Thyroid gland (tissue), 4 donors: ENCODE measurements around the gene CTAGE1. TPM values are rescaled to one million over a fixed set of nuclear protein-coding genes. Genes with fewer than 3 reads are reported as not detected.

Experiments
- DNase-seq, 2 donors: peaks; one replicate each; pipeline ENCODE4 v3.0.0-alpha.2; 2019
- H3K27ac ChIP-seq, 3 donors: fragments of 200-600 bp; sonication (generic); 1 replicate in 2 of 3; 2 replicates in 1 of 3; pipeline ENCODE4 v1.5.1; 2016 to 2019; ENCODE audit warnings: mild to moderate bottlenecking in 1 of 3, moderate library complexity in 1 of 3
- H3K27me3 ChIP-seq: fragments of 200-600 bp; sonication (generic); one replicate; pipeline ENCODE4 v1.5.1; 2019
- H3K36me3 ChIP-seq, 2 donors: fragments of 200-600 bp; sonication (generic); one replicate each; pipeline ENCODE4 v1.5.1; 2016 to 2019
- H3K4me1 ChIP-seq, 2 donors: fragments of 200-600 bp; sonication (generic); one replicate each; pipeline ENCODE4 v1.5.1; 2017 to 2019
- H3K4me3 ChIP-seq, 3 donors: fragments of 200-600 bp; sonication (generic); replicated peaks in 1 of 3; 1 replicate in 2 of 3; 2 replicates in 1 of 3; pipeline ENCODE4 v1.5.1; 2016; ENCODE audit warnings: mild to moderate bottlenecking in 1 of 3
- H3K9me3 ChIP-seq: fragments of 200-600 bp; sonication (generic); one replicate; pipeline ENCODE4 v1.5.1; 2017
- POLR2A ChIP-seq, 2 donors: fragments of 450-650 bp; IDR thresholded peaks; one replicate each; pipeline ENCODE4 v1.6.1; 2017; ENCODE audit warnings: antibody characterized with exemption in 2 of 2, mild to moderate bottlenecking in 2 of 2, moderate library complexity in 1 of 2
- WGBS, 2 donors: methylation state at CpG; one replicate each; pipeline ENCODE4 v1.1.5; 2017; 5-methylcytosine and 5-hydroxymethylcytosine counted together
- intact Hi-C: fragments of 100-400 bp; cut with DNase I; formaldehyde crosslinking; loops from one replicate; pipeline ENCODE4 v1.15.1; 2023
- total RNA-seq, 4 donors: library from RNA; depleted of rRNA; stranded (reverse); fragments of >200 nt; gene quantifications; one replicate each; pipeline ENCODE4 v1.2.3, GENCODE V29; 2016
- TF ChIP-seq, protein P1 (sequence below), 6 experiments: fragments of 200-600 bp in 3 of 6; fragments of 450-650 bp in 3 of 6; sonication (generic) in 3 of 6; IDR thresholded peaks; one replicate each; pipeline ENCODE4 v1.5.1; 2016 to 2019; ENCODE audit warnings: antibody characterized with exemption in 6 of 6, mild to moderate bottlenecking in 2 of 6, inconsistent platforms in 1 of 6, moderate library complexity in 1 of 6

The CTAGE1 gene
- total RNA-seq, 4 donors from 2014 or later: not detected

DNA sequence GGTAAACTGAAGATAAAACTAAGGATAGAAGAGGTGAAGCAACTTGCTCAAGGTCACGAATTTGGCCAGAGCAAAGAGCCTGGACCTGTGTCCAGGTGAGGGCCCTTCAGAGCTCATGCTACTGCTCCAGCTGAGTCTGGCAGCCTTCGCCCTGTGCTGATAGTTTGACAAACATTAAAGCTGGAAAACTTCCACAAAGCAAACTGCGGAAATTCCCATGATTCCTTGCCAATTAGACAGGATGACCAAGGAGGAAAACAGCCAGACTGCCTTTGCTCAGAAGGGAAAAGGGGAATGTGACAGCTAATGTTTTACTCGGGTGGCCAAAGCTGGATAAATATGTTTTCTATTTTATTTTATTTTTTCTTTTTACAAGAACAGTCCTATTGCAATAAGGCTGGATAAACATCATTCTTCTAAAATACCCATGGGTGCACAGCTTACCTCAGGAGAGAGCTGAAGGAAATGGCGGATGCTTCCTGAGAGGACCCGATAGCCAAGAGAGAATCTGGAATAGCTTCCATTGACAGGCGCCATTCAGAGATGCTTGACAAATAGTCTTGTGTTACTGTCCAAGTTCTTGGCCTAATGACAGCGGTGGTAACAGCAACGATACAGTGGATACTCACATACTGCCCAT lies 5.3 kb upstream of the CTAGE1 start:
- Histone ChIP-seq H3K36me3 (no peaks in the 10 kb centered on the region), H3K27me3 (no peaks in the 10 kb centered on the region), H3K4me1 (peaks cover 10 to 12% of the 10 kb centered on the region in 2 donors), H3K9me3 (no peaks in the 10 kb centered on the region), H3K27ac (peak overlapping the region; percentile 20 to 36 (median 24)), H3K4me3 (no peak overlapping the region)
- DNase-seq: peak; percentile 71 to 80
- intact Hi-C loops: no loop called here
- no peak for TF ChIP-seq POLR2A (IDR thresholded peaks at IDR 0.05)
- TF ChIP-seq, protein P1, sequence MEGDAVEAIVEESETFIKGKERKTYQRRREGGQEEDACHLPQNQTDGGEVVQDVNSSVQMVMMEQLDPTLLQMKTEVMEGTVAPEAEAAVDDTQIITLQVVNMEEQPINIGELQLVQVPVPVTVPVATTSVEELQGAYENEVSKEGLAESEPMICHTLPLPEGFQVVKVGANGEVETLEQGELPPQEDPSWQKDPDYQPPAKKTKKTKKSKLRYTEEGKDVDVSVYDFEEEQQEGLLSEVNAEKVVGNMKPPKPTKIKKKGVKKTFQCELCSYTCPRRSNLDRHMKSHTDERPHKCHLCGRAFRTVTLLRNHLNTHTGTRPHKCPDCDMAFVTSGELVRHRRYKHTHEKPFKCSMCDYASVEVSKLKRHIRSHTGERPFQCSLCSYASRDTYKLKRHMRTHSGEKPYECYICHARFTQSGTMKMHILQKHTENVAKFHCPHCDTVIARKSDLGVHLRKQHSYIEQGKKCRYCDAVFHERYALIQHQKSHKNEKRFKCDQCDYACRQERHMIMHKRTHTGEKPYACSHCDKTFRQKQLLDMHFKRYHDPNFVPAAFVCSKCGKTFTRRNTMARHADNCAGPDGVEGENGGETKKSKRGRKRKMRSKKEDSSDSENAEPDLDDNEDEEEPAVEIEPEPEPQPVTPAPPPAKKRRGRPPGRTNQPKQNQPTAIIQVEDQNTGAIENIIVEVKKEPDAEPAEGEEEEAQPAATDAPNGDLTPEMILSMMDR (IDR thresholded peaks at IDR 0.05): no peak
- 44 to 51% methylated on average over 9 of the region's 9 CpGs for WGBS, 2 donors

DNA sequence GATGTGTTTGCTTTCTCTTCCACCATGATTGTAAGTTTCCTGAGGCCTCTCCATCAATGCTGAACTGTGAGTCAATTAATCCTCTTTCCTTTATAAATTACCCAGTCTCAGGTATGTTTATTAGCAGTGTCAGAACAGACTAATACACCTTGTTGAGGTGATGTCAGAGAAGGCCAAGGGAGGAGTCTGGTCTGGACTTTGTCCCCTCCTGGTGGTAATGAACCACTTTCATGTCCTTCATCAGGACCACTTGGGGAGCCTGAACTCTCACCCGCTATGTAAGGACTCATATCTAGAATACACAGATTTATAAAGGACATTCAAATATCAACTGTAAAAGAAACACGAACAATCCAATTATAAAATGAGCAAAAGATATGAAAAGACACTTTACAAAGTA lies 2.9 kb upstream of the CTAGE1 start:
- intact Hi-C loops: no loop called here
- H3K4me1 ChIP-seq: peaks cover 10 to 12% of the 10 kb centered on the region in 2 donors
- no peak for TF ChIP-seq POLR2A (IDR thresholded peaks at IDR 0.05)
- TF ChIP-seq, protein P1 (IDR thresholded peaks at IDR 0.05): no peak
- H3K4me3 ChIP-seq: no peak overlapping the region
- no peaks in the 10 kb centered on the region for H3K36me3 ChIP-seq
- WGBS, 2 donors: 94 to 98% methylated on average over 2 of the region's 2 CpGs
- H3K27ac ChIP-seq: no peak overlapping the region
- no peaks in the 10 kb centered on the region for H3K9me3 ChIP-seq
- no peak for DNase-seq
- no peaks in the 10 kb centered on the region for H3K27me3 ChIP-seq

DNA sequence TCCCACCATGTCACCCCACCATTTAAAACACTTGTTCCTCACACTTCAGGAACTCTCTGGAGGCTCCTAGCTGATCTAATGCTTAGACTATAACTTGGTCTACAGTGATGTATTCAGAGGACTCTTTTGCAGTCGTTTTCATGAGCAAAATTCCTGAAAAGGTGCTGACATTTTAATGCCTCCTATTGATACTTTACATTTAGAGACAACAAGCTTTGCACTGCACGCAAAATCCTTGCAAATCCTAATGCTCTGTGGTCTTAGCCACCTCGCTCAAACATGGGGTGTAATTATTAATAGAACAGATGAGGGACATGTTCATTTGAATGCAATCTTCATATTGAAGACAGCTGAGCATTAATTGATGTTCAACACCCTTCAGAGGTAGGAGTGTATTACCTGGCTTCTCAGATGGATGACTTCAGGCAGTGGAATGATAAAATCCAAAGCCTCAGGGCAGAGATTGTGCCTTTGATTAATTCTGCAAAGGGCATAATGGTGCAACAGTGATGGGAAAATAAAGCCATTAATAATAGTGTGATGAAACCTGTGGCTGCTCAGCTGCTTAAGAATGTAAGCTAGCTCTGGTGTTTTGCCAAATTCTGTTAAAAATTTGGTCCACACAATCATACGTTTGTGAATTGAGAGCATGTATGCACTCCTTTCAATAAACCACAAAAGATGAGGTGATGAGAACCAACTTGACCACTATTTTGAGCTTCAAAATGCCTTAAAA lies 5.4 kb downstream of the CTAGE1 start:
- TF ChIP-seq, protein P1 (IDR thresholded peaks at IDR 0.05): no peak
- no peak for TF ChIP-seq POLR2A (IDR thresholded peaks at IDR 0.05)
- 80 to 83% methylated on average over 4 of the region's 4 CpGs for WGBS, 2 donors
- Histone ChIP-seq H3K9me3 (no peaks in the 10 kb centered on the region), H3K4me3 (no peak overlapping the region), H3K27me3 (no peaks in the 10 kb centered on the region), H3K27ac (no peak overlapping the region), H3K36me3 (no peaks in the 10 kb centered on the region), H3K4me1 (no peaks in the 10 kb centered on the region)
- no peak for DNase-seq
- intact Hi-C loops: no loop called here

DNA sequence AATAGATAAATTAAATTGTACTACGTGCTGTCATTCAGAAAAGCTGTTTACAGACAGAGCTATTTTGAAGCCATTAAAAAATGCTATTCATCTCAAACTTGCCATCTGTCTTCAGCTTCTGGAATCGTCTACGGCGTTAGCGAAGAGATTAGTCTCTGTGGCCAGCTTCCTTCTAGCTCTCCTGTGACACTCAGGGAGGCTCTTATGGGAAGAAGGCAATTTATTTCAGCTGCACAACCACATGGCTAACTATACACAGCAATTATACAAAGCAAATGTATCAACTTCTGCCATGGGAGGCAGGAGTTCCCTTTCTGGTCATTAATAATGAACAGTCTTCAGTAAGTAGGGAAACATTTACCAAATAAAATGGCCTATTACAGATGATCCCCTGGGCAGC lies 6.3 kb downstream of the CTAGE1 start:
- no peak for TF ChIP-seq POLR2A (IDR thresholded peaks at IDR 0.05)
- TF ChIP-seq, protein P1 (IDR thresholded peaks at IDR 0.05): no peak
- no peak for DNase-seq
- no peaks in the 10 kb centered on the region for H3K36me3 ChIP-seq
- H3K9me3 ChIP-seq: no peaks in the 10 kb centered on the region
- H3K4me1 ChIP-seq: no peaks in the 10 kb centered on the region
- intact Hi-C loops: no loop called here
- no peak overlapping the region for H3K27ac ChIP-seq
- 86 to 93% methylated on average over 5 of the region's 5 CpGs for WGBS, 2 donors
- no peaks in the 10 kb centered on the region for H3K27me3 ChIP-seq
- H3K4me3 ChIP-seq: no peak overlapping the region

DNA sequence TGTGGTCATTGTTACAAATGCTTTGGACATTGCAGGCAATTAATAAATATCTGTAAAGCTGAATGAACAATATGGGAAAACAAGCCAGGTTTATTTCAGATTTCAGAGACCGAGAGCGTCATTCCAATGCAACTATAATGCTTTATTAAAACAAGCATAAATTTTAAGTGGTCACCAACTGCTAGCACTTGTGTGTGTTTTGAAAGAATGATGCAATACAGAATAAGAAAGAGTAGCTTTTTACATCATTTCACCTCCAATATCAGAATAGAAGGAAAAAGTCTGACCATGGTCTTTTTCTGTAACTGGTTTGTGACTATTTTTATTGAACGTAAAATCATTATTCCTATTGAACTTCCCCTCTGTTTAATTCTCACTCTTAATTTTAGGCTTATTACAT lies 7.6 kb downstream of the CTAGE1 start:
- Histone ChIP-seq H3K27me3 (no peaks in the 10 kb centered on the region), H3K4me1 (no peaks in the 10 kb centered on the region), H3K36me3 (no peaks in the 10 kb centered on the region), H3K4me3 (no peak overlapping the region), H3K9me3 (no peaks in the 10 kb centered on the region), H3K27ac (no peak overlapping the region)
- DNase-seq: no peak
- WGBS, 2 donors: 93 to 97% methylated on average over 3 of the region's 3 CpGs
- intact Hi-C loops: no loop called here
- no peak for TF ChIP-seq POLR2A (IDR thresholded peaks at IDR 0.05)
- TF ChIP-seq, protein P1 (IDR thresholded peaks at IDR 0.05): no peak
